ENCODE measurements around the gene AKAP9. TPM values are rescaled to one million over a fixed set of nuclear protein-coding genes. Genes with fewer than 3 reads are reported as not detected.

The AKAP9 gene
- total RNA-seq, 1 experiment from 2014 or later: 71.3 TPM

DNA sequence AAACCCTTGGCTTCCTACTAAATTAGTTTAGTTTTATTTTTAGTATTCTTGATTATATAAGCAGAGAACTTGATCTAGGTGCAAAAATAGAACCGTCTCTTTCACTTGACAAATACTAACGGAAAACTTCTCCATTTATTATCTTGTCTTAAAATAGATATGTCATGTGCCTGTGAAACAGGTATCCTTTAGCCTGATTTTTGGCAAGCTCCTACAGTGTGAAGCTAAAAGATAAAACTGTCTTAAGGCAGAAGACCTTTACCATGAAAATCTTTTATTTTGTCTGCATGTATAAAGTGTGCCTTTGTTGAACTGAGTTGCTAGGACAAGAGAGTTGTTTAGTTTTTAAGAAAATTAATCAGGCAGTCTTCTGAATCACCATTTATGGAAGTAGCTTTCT, 103.0 kb downstream of the AKAP9 start:
- no peaks in the 10 kb centered on the region for H3K27me3 ChIP-seq (ENCODE audit: insufficient read depth, low read depth)
- 0 out of 2 replicates have a peak, but pooled peaks cover 1% of the 10 kb centered on the region for H3K36me3 ChIP-seq (ENCODE audit: low read depth)
- no peak for TF ChIP-seq EZH2 (IDR thresholded peaks at IDR 0.05; ENCODE audit: low read depth)
- TF ChIP-seq, protein P1, sequence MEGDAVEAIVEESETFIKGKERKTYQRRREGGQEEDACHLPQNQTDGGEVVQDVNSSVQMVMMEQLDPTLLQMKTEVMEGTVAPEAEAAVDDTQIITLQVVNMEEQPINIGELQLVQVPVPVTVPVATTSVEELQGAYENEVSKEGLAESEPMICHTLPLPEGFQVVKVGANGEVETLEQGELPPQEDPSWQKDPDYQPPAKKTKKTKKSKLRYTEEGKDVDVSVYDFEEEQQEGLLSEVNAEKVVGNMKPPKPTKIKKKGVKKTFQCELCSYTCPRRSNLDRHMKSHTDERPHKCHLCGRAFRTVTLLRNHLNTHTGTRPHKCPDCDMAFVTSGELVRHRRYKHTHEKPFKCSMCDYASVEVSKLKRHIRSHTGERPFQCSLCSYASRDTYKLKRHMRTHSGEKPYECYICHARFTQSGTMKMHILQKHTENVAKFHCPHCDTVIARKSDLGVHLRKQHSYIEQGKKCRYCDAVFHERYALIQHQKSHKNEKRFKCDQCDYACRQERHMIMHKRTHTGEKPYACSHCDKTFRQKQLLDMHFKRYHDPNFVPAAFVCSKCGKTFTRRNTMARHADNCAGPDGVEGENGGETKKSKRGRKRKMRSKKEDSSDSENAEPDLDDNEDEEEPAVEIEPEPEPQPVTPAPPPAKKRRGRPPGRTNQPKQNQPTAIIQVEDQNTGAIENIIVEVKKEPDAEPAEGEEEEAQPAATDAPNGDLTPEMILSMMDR (conservative IDR thresholded peaks at IDR 0.05): no peak
- DNase-seq: no peak
- no peak overlapping the region for H3K4me2 ChIP-seq
- H3K9me2 ChIP-seq (ENCODE audit: insufficient read depth): no peaks in the 10 kb centered on the region
- H3K4me3 ChIP-seq: no peak overlapping the region
- no peaks in the 10 kb centered on the region for H3F3A ChIP-seq (ENCODE audit: insufficient read depth, low read depth)
- intact Hi-C loops (cut with micrococcal nuclease; ENCODE audit: unreplicated experiment): no loop called here
- H3K27ac ChIP-seq: no peak overlapping the region
- ChIA-PET CTCF (no interaction called here), POLR2A (ENCODE audit: unreplicated experiment) (no interaction called here)
- BruUV-seq (replicated peaks): no TSS peak
- H3K9me3 ChIP-seq (ENCODE audit: insufficient read depth, low read depth): no peaks in the 10 kb centered on the region
- no peak overlapping the region for H2AFZ ChIP-seq
- no peaks in the 10 kb centered on the region for H4K20me1 ChIP-seq (ENCODE audit: insufficient read depth)
- H3K79me2 ChIP-seq (ENCODE audit: low read depth): no peaks in the 10 kb centered on the region
- H3K4me1 ChIP-seq (replicated peaks; ENCODE audit: insufficient read depth): no peaks in the 10 kb centered on the region

DNA sequence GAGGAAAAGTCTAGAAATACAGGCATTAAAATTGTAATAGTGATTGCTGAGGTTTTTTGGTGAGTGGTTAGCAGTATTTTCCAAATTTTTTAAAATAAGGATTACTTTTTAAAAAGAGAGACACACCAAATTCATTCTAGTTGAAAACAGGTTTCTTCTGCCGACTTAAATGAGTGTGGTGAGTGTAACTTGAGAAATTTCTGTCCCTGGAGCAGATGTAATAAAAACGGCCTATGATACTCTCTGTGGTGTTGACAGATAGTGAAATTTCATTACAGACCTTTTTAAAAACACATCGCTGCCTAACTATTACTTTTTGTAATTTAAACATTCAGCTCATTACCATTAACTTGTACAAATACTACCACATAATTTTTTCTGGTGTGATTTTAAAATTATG, 103.5 kb downstream of the AKAP9 start:
- no TSS peak for BruUV-seq (replicated peaks)
- no peak for DNase-seq
- TF ChIP-seq, protein P1 (conservative IDR thresholded peaks at IDR 0.05): no peak
- TF ChIP-seq EZH2 (IDR thresholded peaks at IDR 0.05; ENCODE audit: low read depth): no peak
- no peak overlapping the region for H3K4me3 ChIP-seq
- H3K9me2 ChIP-seq (ENCODE audit: insufficient read depth): no peaks in the 10 kb centered on the region
- no peaks in the 10 kb centered on the region for H3K27me3 ChIP-seq (ENCODE audit: insufficient read depth, low read depth)
- CTCF ChIA-PET: no interaction called here
- H3K36me3 ChIP-seq (ENCODE audit: low read depth): no peaks in the 10 kb centered on the region
- POLR2A ChIA-PET (ENCODE audit: unreplicated experiment): no interaction called here
- no peaks in the 10 kb centered on the region for H3K79me2 ChIP-seq (ENCODE audit: low read depth)
- no peaks in the 10 kb centered on the region for H3K9me3 ChIP-seq (ENCODE audit: insufficient read depth, low read depth)
- intact Hi-C loops (cut with micrococcal nuclease; ENCODE audit: unreplicated experiment): no loop called here
- H3K27ac ChIP-seq: no peak overlapping the region
- H2AFZ ChIP-seq: no peak overlapping the region
- H3F3A ChIP-seq (ENCODE audit: insufficient read depth, low read depth): no peaks in the 10 kb centered on the region
- no peak overlapping the region for H3K4me2 ChIP-seq
- no peaks in the 10 kb centered on the region for H4K20me1 ChIP-seq (ENCODE audit: insufficient read depth)
- H3K4me1 ChIP-seq (replicated peaks; ENCODE audit: insufficient read depth): no peaks in the 10 kb centered on the region

DNA sequence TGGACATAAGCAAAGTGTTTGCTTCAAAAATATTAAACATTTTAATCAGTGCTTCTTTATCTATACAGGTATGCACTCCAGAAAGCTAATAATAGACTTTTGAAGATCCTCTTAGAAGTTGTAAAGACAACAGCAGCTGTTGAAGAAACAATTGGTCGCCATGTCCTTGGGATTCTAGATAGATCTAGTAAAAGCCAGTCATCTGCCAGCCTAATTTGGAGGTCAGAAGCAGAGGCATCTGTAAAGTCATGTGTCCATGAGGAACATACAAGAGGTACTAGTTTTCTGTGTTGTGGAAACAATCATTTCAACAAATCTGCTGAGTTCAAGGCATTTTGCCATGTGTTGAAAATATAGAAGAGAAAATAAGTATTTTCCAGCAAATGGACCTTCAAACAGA, 104.3 kb downstream of the AKAP9 start:
- Histone ChIP-seq H2AFZ (no peak overlapping the region), H3K27me3 (ENCODE audit: insufficient read depth, low read depth) (no peaks in the 10 kb centered on the region), H3F3A (ENCODE audit: insufficient read depth, low read depth) (no peaks in the 10 kb centered on the region), H3K27ac (no peak overlapping the region), H3K4me2 (no peak overlapping the region), H3K4me3 (no peak overlapping the region), H4K20me1 (ENCODE audit: insufficient read depth) (no peaks in the 10 kb centered on the region), H3K9me3 (ENCODE audit: insufficient read depth, low read depth) (no peaks in the 10 kb centered on the region), H3K36me3 (ENCODE audit: low read depth) (no peaks in the 10 kb centered on the region), H3K9me2 (ENCODE audit: insufficient read depth) (no peaks in the 10 kb centered on the region), H3K79me2 (ENCODE audit: low read depth) (no peaks in the 10 kb centered on the region), H3K4me1 (replicated peaks; ENCODE audit: insufficient read depth) (no peaks in the 10 kb centered on the region)
- no peak for DNase-seq
- ChIA-PET POLR2A (ENCODE audit: unreplicated experiment) (no interaction called here), CTCF (interaction anchor here (0.6 kb wide), 1 partner anchor 80 kb away, joined by 3 read pairs; no protein-coding TSS in a partner anchor)
- BruUV-seq (replicated peaks): no TSS peak
- intact Hi-C loops (cut with micrococcal nuclease; ENCODE audit: unreplicated experiment): no loop called here
- TF ChIP-seq, protein P1 (conservative IDR thresholded peaks at IDR 0.05): no peak
- no peak for TF ChIP-seq EZH2 (IDR thresholded peaks at IDR 0.05; ENCODE audit: low read depth)

All from PC-9 (cell line).